ENCODE measurements around the gene AMY1C.
"Not testable (repeated sequence)": the region's sequence is repeated elsewhere in the genome, so short reads cannot be mapped to it uniquely, and the experiment has no call there.

Gene AMY1C

GRCh38 chr1:103749598-103749997, at the start of gene AMY1C:
TSS of gene AMY1C (plus strand) at chr1:103749898. CDS start at chr1:103750470, 572 bp downstream.
- DNase-seq (ENCODE audit: low read depth, low spot score) = not testable (repeated sequence)

GRCh38 chr1:103700669-103701068, 49.0 kb upstream of the AMY1C start:
- DNase-seq (ENCODE audit: low read depth, low spot score) = not testable (repeated sequence)

GRCh38 chr1:103701256-103701655, 48.4 kb upstream of the AMY1C start:
- not testable (repeated sequence) for DNase-seq (ENCODE audit: low read depth, low spot score)

- DNase-seq (ENCODE audit: low read depth, low spot score) = not testable (repeated sequence)
Measured at GRCh38 chr1:103707670-103708069, 42.0 kb upstream of the AMY1C start.

GRCh38 chr1:103710381-103710780, 39.3 kb upstream of the AMY1C start:
- not testable (repeated sequence) for DNase-seq (ENCODE audit: low read depth, low spot score)

- DNase-seq (ENCODE audit: low read depth, low spot score) = not testable (repeated sequence)
Measured at GRCh38 chr1:103717404-103717803, 32.3 kb upstream of the AMY1C start.

- DNase-seq (ENCODE audit: low read depth, low spot score) = not testable (repeated sequence)
Measured at GRCh38 chr1:103721473-103721872, 28.2 kb upstream of the AMY1C start.

GRCh38 chr1:103735334-103735733, 14.4 kb upstream of the AMY1C start:
- not testable (repeated sequence) for DNase-seq (ENCODE audit: low read depth, low spot score)

GRCh38 chr1:103738031-103738430, 11.7 kb upstream of the AMY1C start:
- not testable (repeated sequence) for DNase-seq (ENCODE audit: low read depth, low spot score)

- not testable (repeated sequence) for DNase-seq (ENCODE audit: low read depth, low spot score)
Measured at GRCh38 chr1:103744449-103744848, 5.2 kb upstream of the AMY1C start.

GRCh38 chr1:103745040-103745439, 4.7 kb upstream of the AMY1C start:
- not testable (repeated sequence) for DNase-seq (ENCODE audit: low read depth, low spot score)

- DNase-seq (ENCODE audit: low read depth, low spot score) = not testable (repeated sequence)
Measured at GRCh38 chr1:103748273-103748672, 1.4 kb upstream of the AMY1C start.

GRCh38 chr1:103761896-103762295, 12.2 kb downstream of the AMY1C start:
- no peak for DNase-seq (ENCODE audit: low read depth, low spot score)

GRCh38 chr1:103779932-103780331, 30.2 kb downstream of the AMY1C start:
- no peak for DNase-seq (ENCODE audit: low read depth, low spot score)

- no peak for DNase-seq (ENCODE audit: low read depth, low spot score)
Measured at GRCh38 chr1:103783944-103784377, 34.3 kb downstream of the AMY1C start.

- peak; percentile 26 for DNase-seq (ENCODE audit: low read depth, low spot score)
Measured at GRCh38 chr1:103788377-103788776, 38.7 kb downstream of the AMY1C start.

- DNase-seq (ENCODE audit: low read depth, low spot score) = no peak
Measured at GRCh38 chr1:103790172-103790571, 40.5 kb downstream of the AMY1C start.

All from astrocyte of the hippocampus (primary cell).